HCT116 (cell line): ENCODE data around the gene FURIN. TPM values are rescaled to one million over a fixed set of nuclear protein-coding genes. Genes with fewer than 3 reads are reported as not detected.

Experiments used
- ATAC-seq: fragments of 200-7000 bp; cut with Tn5 transposase; 2 replicates; pipeline ENCODE4 v1.9.1; 2020; ENCODE audit warnings: mild to moderate bottlenecking, moderate library complexity
- BruUV-seq: library from RNA; stranded (reverse); fragments of 400-500 nt; replicated peaks from 2 replicates; lab custom pipeline; 2021; lab: Mats Ljungman, UMichigan
- CTCF ChIA-PET: fragments of 300-600 bp; sonication (Branson Sonifier 250); formaldehyde crosslinking; loops from one replicate; lab custom pipeline; 2021; ENCODE audit warnings: antibody characterized with exemption; lab: Charles Lee
- POLR2A ChIA-PET: fragments of 300-600, 350-600 bp; sonication (Branson Sonifier 250); formaldehyde crosslinking; loops from one replicate; lab custom pipeline; 2021; ENCODE audit warnings: antibody characterized with exemption; lab: Charles Lee
- RAD21 ChIA-PET, 2 experiments: fragments of 300-600 bp; sonication (Branson Sonifier 250); formaldehyde crosslinking; loops; one replicate each; lab custom pipeline; 2023; ENCODE audit warnings: low total read pairs in 2 of 2; ENCODE audit not compliant: uncharacterized antibody in 2 of 2, unreplicated experiment in 2 of 2, low non-redundant PET in 1 of 2; lab: Charles Lee
- DNase-seq: peaks from one replicate; pipeline ENCODE4 v3.0.0-alpha.2; 2010; ENCODE audit warnings: low read depth, low spot score
- H2AFZ ChIP-seq: fragments of 200-600 bp; shearing (Covaris generic), sonication (generic); 2 replicates; pipeline ENCODE4 v1.6.1; 2017; ENCODE audit warnings: low read depth, mixed run types, mixed read lengths, antibody characterized with exemption, low read length; ENCODE audit not compliant: poor library complexity, severe bottlenecking
- H3K27ac ChIP-seq: 2 replicates; pipeline ENCODE4 v1.5.1; 2012; ENCODE audit warnings: low read depth, low read length
- H3K27me3 ChIP-seq: fragments of 200-600 bp; sonication (generic); 2 replicates; pipeline ENCODE4 v1.6.1; 2016; ENCODE audit warnings: mixed run types, low read length, mixed read lengths; ENCODE audit not compliant: insufficient read depth
- H3K36me3 ChIP-seq, 2 experiments: fragments of 200-500 bp in 1 of 2; fragments of 200-600 bp in 1 of 2; sonication (Bioruptor generic) in 1 of 2; sonication (generic) in 1 of 2; 2 replicates each; pipeline versions ENCODE4 v1.5.1 to v1.6.1; 2014 to 2016; ENCODE audit warnings: low read length in 2 of 2, inconsistent platforms in 1 of 2, mixed read lengths in 1 of 2, mixed run types in 1 of 2; ENCODE audit not compliant: insufficient read depth in 2 of 2, control insufficient read depth in 1 of 2
- H3K4me1 ChIP-seq, 2 experiments: fragments of 200-600 bp in 1 of 2; sonication (generic) in 1 of 2; 2 replicates each; pipeline versions ENCODE4 v1.5.1 to v1.6.1; 2012 to 2017; ENCODE audit warnings: low read length in 2 of 2, inconsistent platforms in 1 of 2, mild to moderate bottlenecking in 1 of 2, mixed read lengths in 1 of 2, mixed run types in 1 of 2, moderate library complexity in 1 of 2; ENCODE audit not compliant: insufficient read depth in 2 of 2, control insufficient read depth in 1 of 2
- H3K4me2 ChIP-seq: fragments of 200-600 bp; sonication (generic); 2 replicates; pipeline ENCODE4 v1.6.1; 2017; ENCODE audit warnings: mixed run types, low read length, mixed read lengths
- H3K4me3 ChIP-seq, 2 experiments: fragments of 200-600 bp in 1 of 2; sonication (generic) in 1 of 2; replicated peaks in 1 of 2; 2 replicates each; pipeline ENCODE4 v1.5.1; 2011 to 2016; ENCODE audit warnings: low read length in 2 of 2, control low read depth in 1 of 2, low read depth in 1 of 2, mild to moderate bottlenecking in 1 of 2, mixed read lengths in 1 of 2, mixed run types in 1 of 2
- H3K79me2 ChIP-seq: fragments of 200-600 bp; sonication (generic); 2 replicates; pipeline ENCODE4 v1.6.1; 2017; ENCODE audit warnings: mild to moderate bottlenecking, mixed run types, low read length, moderate library complexity, mixed read lengths; ENCODE audit not compliant: insufficient read depth
- H3K9ac ChIP-seq: fragments of 200-600 bp; sonication (generic); 2 replicates; pipeline ENCODE4 v1.6.1; 2016; ENCODE audit warnings: low read length, mixed read lengths
- H3K9me2 ChIP-seq: fragments of 200-600 bp; sonication (generic), shearing (Covaris generic); 2 replicates; pipeline ENCODE4 v1.6.1; 2017; ENCODE audit warnings: mixed run types, mild to moderate bottlenecking, moderate library complexity; ENCODE audit not compliant: insufficient read depth
- H3K9me3 ChIP-seq, 2 experiments: fragments of 200-500 bp in 1 of 2; fragments of 200-600 bp in 1 of 2; sonication (Bioruptor generic) in 1 of 2; sonication (generic) in 1 of 2; 2 replicates each; pipeline ENCODE4 v1.6.1; 2014 to 2017; ENCODE audit warnings: low read length in 2 of 2, mixed read lengths in 2 of 2, inconsistent platforms in 1 of 2, low read depth in 1 of 2, mild to moderate bottlenecking in 1 of 2, mixed run types in 1 of 2, moderate library complexity in 1 of 2; ENCODE audit not compliant: control insufficient read depth in 1 of 2, insufficient read depth in 1 of 2
- H4K20me1 ChIP-seq: fragments of 200-600 bp; sonication (generic), shearing (Covaris generic); 2 replicates; pipeline ENCODE4 v1.6.1; 2017; ENCODE audit warnings: mixed run types, mild to moderate bottlenecking, moderate library complexity; ENCODE audit not compliant: insufficient read depth
- ATF3 ChIP-seq: IDR thresholded peaks from 2 replicates; pipeline ENCODE4 v1.6.1; 2012
- CBX3 ChIP-seq: IDR thresholded peaks from 2 replicates; pipeline ENCODE4 v1.6.1; 2012; ENCODE audit warnings: low read depth
- CEBPB ChIP-seq: IDR thresholded peaks from 2 replicates; pipeline ENCODE4 v1.6.1; 2012; ENCODE audit warnings: low read depth
- CTCF ChIP-seq, 3 experiments: fragments of 200-600 bp in 1 of 3; sonication (generic) in 1 of 3; IDR thresholded peaks in 2 of 3; conservative IDR thresholded peaks in 1 of 3; 2 replicates each; pipeline ENCODE4 v1.5.1; 2012 to 2017; ENCODE audit warnings: low read depth in 2 of 3, low read length in 2 of 3, antibody characterized with exemption in 1 of 3, borderline replicate concordance in 1 of 3, control low read depth in 1 of 3, mild to moderate bottlenecking in 1 of 3, mixed read lengths in 1 of 3, mixed run types in 1 of 3, moderate library complexity in 1 of 3; ENCODE audit not compliant: insufficient read depth in 1 of 3
- EGR1 ChIP-seq: IDR thresholded peaks from 2 replicates; pipeline ENCODE4 v1.6.1; 2012; ENCODE audit warnings: low read depth
- ELF1 ChIP-seq: IDR thresholded peaks from 2 replicates; pipeline ENCODE4 v1.6.1; 2012; ENCODE audit warnings: low read depth, borderline replicate concordance
- EZH2 ChIP-seq: fragments of 200-600 bp; sonication (generic); IDR thresholded peaks from 2 replicates; pipeline ENCODE4 v1.6.1; 2017; ENCODE audit warnings: antibody characterized with exemption, mixed run types
- EZH2phosphoT487 ChIP-seq: fragments of 200-600 bp; IDR thresholded peaks from 2 replicates; pipeline ENCODE4 v1.6.1; 2018; ENCODE audit warnings: antibody characterized with exemption, borderline replicate concordance
- FOSL1 ChIP-seq: IDR thresholded peaks from 2 replicates; pipeline ENCODE4 v1.6.1; 2012; ENCODE audit warnings: low read depth
- JUND ChIP-seq: IDR thresholded peaks from 2 replicates; pipeline ENCODE4 v1.6.1; 2012
- MAX ChIP-seq: IDR thresholded peaks from 2 replicates; pipeline ENCODE4 v1.6.1; 2012
- POLR2A ChIP-seq: IDR thresholded peaks from 2 replicates; pipeline ENCODE4 v1.7.0; 2011; ENCODE audit warnings: borderline replicate concordance; ENCODE audit not compliant: insufficient read depth, insufficient read length; ENCODE audit errors: extremely low read depth
- POLR2AphosphoS5 ChIP-seq: IDR thresholded peaks from 2 replicates; pipeline ENCODE4 v1.6.1; 2011; ENCODE audit warnings: mild to moderate bottlenecking, low read depth, low read length, moderate library complexity
- SIN3A ChIP-seq: IDR thresholded peaks from 2 replicates; pipeline ENCODE4 v1.6.1; 2012; ENCODE audit warnings: low read depth
- SP1 ChIP-seq: IDR thresholded peaks from 2 replicates; pipeline ENCODE4 v1.6.1; 2012; ENCODE audit warnings: low read depth
- SRF ChIP-seq: IDR thresholded peaks from 2 replicates; pipeline ENCODE4 v1.6.1; 2012; ENCODE audit warnings: low read depth
- TCF7L2 ChIP-seq: IDR thresholded peaks from 2 replicates; pipeline ENCODE4 v1.7.0; 2011; ENCODE audit warnings: borderline replicate concordance, inconsistent platforms; ENCODE audit not compliant: insufficient read depth, insufficient read length; ENCODE audit errors: extremely low read depth
- YY1 ChIP-seq: IDR thresholded peaks from 2 replicates; pipeline ENCODE4 v1.6.1; 2011; ENCODE audit warnings: low read length, low read depth, moderate library complexity, mild to moderate bottlenecking; ENCODE audit not compliant: insufficient replicate concordance; ENCODE audit errors: extremely low read depth
- ZFX ChIP-seq: fragments of 450-650 bp; IDR thresholded peaks from 2 replicates; pipeline ENCODE4 v1.6.1; 2017
- intact Hi-C: fragments of 100-400 bp; cut with micrococcal nuclease; formaldehyde crosslinking; loops from 2 replicates; pipeline ENCODE4 v1.10.0; 2022
- total RNA-seq: library from RNA; stranded (reverse); gene quantifications from one replicate; pipeline ENCODE4 v1.2.1, GENCODE V29; 2021; ENCODE audit not compliant: unreplicated experiment
- TF ChIP-seq, protein P1 (sequence below): IDR thresholded peaks from 2 replicates; pipeline ENCODE4 v1.6.1; 2012; ENCODE audit warnings: low read depth

The FURIN gene
- total RNA-seq, 1 experiment from 2014 or later, result 42.0 TPM

DNA sequence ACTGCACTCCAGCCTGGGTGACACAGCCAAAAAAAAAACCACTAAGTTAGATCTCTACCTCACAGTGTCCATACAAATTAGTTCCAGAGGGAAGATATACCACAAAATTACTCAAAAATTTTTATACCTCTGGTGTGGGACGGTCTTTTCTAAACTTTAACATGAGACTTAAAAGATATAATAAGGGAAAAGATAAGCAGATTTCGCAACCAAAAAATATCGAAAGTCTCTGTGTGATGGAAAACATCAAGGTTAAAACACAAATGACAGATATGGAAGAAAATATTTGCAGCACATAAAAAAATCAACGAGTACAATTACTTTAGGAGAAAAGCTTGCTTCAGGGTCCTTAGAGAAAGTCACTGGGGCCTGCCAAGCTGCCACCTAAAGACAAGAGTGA is 53.5 kb downstream of the FURIN start:
- TF ChIP-seq, protein P1, sequence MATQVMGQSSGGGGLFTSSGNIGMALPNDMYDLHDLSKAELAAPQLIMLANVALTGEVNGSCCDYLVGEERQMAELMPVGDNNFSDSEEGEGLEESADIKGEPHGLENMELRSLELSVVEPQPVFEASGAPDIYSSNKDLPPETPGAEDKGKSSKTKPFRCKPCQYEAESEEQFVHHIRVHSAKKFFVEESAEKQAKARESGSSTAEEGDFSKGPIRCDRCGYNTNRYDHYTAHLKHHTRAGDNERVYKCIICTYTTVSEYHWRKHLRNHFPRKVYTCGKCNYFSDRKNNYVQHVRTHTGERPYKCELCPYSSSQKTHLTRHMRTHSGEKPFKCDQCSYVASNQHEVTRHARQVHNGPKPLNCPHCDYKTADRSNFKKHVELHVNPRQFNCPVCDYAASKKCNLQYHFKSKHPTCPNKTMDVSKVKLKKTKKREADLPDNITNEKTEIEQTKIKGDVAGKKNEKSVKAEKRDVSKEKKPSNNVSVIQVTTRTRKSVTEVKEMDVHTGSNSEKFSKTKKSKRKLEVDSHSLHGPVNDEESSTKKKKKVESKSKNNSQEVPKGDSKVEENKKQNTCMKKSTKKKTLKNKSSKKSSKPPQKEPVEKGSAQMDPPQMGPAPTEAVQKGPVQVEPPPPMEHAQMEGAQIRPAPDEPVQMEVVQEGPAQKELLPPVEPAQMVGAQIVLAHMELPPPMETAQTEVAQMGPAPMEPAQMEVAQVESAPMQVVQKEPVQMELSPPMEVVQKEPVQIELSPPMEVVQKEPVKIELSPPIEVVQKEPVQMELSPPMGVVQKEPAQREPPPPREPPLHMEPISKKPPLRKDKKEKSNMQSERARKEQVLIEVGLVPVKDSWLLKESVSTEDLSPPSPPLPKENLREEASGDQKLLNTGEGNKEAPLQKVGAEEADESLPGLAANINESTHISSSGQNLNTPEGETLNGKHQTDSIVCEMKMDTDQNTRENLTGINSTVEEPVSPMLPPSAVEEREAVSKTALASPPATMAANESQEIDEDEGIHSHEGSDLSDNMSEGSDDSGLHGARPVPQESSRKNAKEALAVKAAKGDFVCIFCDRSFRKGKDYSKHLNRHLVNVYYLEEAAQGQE, result no peak
- TF ChIP-seq ATF3 (no peak), FOSL1 (no peak), CTCF (IDR thresholded peaks at IDR 0.05 in 2 of 3, conservative IDR thresholded peaks at IDR 0.05 in 1 of 3; ENCODE audit: borderline replicate concordance in 1 of 3, insufficient read depth in 1 of 3, low read depth in 2 of 3, low read length in 2 of 3) (no peak), CBX3 (no peak), SIN3A (no peak), POLR2A (no peak), SRF (no peak), CEBPB (no peak), EGR1 (no peak), EZH2phosphoT487 (no peak), ZFX (no peak), EZH2 (no peak), JUND (no peak), MAX (no peak), POLR2AphosphoS5 (no peak), TCF7L2 (no peak), ELF1 (no peak), YY1 (no peak), SP1 (no peak)
- no peak for ATAC-seq

More for the DNA sequence above, 53.5 kb downstream of the FURIN start:
- H3K27me3 ChIP-seq, result no peaks in the 10 kb centered on the region
- no peaks in the 10 kb centered on the region for H4K20me1 ChIP-seq
- H3K4me2 ChIP-seq, result no peak overlapping the region
- H3K79me2 ChIP-seq, result no peaks in the 10 kb centered on the region
- POLR2A ChIA-PET, result no interaction called here
- H3K36me3 ChIP-seq, result peaks cover 0 to 4% of the 10 kb centered on the region in 2 experiments; a peak in 3 of 4 replicates
- H3K4me1 ChIP-seq, result no peaks in the 10 kb centered on the region
- H3K9me2 ChIP-seq, result no peaks in the 10 kb centered on the region
- no peak overlapping the region for H3K9ac ChIP-seq
- CTCF ChIA-PET, result interaction anchor here (2.0 kb wide), 1 partner anchor 10 kb away, joined by 8 read pairs; the partner anchor contains the start of gene HDDC3
- H3K9me3 ChIP-seq, result no peaks in the 10 kb centered on the region
- no TSS peak for BruUV-seq
- intact Hi-C loops, result no loop called here
- H3K4me3 ChIP-seq, result no peak overlapping the region
- no peak overlapping the region for H3K27ac ChIP-seq
- no peak for DNase-seq
- H2AFZ ChIP-seq, result no peak overlapping the region
- RAD21 ChIA-PET, result no interaction called here
